ENCODE data around the gene NOP53.
"Not testable (repeated sequence)": the region's sequence is repeated elsewhere in the genome, so short reads cannot be mapped to it uniquely, and the experiment has no call there.

The NOP53 gene

DNA sequence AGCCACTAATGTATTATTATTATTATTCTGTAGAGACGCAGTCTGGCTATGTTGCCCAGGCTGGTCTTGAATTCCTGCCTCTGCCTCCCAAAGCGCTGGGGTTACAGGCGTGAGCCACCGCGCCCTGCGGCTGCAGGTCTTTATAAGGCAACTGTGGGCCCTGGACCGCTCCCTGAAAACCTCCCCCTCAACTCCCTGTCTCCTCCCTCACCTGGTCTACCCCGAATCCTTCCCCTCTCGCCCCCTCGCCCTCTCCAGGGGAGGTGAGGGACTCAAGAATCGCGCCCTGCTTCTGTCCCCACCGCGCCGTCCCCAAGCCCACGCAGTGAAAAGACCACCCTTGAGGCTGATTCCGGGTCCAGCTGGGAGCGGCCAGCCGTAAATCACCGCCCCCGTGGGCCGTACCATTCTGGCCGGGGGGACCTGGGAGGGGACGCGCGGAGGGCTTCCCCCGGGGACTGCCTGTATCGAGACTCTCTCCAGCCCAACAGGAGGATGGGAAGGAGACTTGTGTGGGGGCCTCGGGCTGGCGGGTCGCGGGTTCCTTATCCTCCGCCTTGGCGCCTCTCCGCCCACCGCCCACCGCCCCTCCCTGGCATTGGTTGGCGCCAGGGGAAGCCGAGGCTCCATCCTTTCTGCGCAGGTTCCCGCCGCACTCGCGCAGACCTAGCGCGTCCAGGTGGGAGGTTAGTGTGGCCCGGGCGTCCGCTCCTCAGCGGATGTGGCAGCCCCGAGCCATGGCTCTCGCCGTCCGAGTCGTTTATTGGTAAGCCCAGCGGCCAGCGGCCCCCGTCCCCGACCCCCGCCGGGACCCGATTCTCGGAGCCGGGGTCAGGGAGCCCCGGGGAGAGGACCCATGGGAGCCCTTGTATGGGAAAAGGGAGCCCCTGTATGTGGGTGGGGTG lies 33.0 kb downstream of the NOP53 start, which contains the start of gene SELENOW:
SELENOW (plus strand) TSS at position 655 of the 905 bp plus-strand sequence; CDS start at position 738, 83 bp downstream.
- peak; percentile 83 for DNase-seq (ENCODE audit: low spot score)

DNA sequence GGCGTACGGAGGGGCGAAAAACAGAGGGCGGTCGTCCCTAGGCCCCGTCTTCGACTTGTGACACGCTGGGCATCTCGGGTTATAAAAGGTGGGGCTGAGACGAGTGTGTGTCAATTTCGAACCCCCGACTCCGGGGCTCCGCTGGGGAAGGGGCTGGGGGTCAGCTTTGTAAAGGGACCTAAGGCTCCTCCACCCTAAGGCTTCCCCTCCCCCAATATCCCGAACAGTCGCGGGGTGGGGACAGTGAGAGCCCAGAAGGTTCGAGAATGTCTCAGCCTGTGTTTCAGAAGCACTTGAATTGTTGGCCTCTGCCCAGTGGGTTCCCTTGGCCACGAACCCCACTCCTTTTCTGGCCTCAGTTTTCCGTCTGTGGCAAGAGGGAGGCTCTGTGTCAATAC lies 33.6 kb downstream of the NOP53 start:
- DNase-seq (ENCODE audit: low spot score) = no peak

DNA sequence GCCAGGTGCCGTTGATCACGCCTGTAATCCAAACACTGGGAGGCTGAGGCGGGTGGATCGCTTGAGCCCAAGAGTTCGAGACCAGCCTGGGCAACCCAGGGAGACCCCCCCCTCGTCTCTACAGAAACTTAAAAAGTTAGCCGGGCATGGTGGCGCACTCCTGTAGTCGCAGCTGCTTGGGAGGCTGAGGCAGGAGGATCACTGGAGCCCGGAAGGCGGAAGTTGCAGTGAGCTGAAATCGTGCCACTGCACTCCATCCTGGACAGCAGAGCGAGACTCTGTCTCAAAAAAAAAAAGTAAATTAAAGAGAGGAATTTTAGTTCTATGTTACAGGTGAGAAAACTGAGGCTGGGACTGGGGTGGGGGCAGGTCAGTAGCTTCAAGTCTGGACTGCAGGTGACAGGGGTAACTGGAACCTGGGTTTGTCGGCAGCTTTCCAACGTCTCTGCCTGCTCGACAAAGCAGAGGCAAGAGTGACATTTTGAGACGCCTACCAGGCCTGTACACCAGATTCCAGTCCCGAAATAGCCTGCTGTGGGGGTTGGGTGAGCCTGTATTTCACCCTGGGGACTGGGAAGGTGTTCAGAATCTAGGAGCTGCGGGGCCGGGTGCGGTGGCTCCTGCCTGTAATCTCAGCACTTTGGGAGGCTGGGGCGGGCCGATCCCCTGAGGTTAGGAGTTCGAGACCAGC lies 34.3 kb downstream of the NOP53 start:
- no peak for DNase-seq (ENCODE audit: low spot score)

DNA sequence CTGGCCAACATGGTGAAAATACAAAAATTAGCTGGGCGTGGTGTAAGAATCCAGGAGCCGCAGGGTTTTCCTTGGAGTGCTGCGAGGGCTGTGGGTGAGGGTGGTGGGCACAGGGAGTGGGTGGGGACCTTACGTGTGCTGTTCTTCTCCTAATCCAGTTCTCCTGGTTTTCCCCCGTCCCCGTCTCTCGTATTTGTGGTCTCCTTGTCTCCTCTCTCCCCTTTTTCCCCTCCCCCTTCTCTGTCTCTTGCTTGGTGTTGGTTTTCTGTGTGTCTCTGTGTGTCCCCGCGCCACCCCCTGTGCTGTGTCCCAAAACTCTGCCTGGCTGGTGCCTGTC lies 34.8 kb downstream of the NOP53 start:
- DNase-seq (ENCODE audit: low spot score) = no peak

DNA sequence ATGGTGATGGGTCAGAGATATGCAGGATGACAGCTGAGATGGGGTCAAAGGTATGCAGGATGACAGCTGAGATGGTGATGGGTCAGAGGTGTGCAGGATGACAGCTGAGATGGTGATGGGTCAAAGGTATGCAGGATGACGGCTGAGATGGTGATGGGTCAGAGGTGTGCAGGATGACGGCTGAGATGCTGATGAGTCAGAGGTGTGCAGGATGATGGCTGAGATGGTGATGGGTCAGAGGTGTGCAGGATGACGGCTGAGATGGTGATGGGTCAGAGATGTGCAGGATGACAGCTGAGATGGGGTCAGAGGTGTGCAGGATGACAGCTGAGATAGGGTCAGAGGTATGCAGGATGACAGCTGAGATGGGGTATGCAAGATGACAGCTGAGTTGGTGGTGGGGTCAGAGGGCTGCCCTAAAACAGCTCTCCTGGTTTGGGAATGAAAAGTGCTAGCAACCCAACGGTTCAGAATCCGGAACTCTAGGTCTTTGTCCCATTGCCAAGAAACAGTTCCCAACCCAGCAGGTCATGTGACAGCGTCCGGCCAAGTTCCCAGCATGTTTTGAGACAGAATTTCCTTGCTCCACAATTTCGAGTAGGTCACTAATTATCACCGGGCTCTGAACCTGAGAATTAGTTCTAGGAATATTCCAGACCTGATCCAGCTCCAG lies 36.4 kb downstream of the NOP53 start:
- no peak for DNase-seq (ENCODE audit: low spot score)

DNA sequence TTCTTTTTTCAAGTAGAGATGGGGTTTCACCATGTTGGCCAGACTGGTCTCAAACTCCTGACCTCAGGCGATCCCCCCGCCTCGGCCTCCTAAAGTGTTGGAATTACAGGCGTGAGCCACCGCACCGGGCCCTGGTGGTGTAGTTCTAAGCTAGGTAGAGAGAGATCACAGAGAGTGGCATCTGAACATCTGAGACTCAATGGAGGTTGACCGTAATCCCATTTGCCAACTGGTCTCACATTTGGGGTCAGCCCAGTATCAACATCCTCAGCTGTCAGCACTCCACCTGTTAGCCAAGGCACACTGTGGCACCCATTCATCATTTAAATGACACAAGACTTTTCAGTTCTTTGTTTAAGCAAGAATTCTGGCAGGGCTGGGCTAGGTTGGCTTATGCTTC lies 41.2 kb downstream of the NOP53 start:
- DNase-seq (ENCODE audit: low spot score) = no peak

DNA sequence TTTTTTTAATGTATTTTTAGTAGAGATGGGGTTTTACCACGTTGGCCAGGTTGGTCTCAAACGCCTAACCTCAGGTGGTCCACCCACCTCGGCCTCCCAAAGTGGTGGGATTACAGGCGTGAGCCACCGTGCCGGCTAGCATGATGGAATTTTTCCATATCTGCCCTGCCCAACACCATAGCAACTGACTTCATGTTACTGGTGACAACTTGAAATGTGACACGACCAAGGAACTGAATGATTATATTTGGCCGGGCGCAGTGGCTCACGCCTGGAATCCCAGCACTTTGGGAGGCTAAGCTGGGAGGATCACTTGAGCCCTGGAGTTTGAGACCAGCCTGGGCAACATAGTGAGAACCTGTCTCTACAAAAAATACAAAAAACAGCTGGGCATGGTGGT lies 42.0 kb downstream of the NOP53 start:
- not testable (repeated sequence) for DNase-seq (ENCODE audit: low spot score)

DNA sequence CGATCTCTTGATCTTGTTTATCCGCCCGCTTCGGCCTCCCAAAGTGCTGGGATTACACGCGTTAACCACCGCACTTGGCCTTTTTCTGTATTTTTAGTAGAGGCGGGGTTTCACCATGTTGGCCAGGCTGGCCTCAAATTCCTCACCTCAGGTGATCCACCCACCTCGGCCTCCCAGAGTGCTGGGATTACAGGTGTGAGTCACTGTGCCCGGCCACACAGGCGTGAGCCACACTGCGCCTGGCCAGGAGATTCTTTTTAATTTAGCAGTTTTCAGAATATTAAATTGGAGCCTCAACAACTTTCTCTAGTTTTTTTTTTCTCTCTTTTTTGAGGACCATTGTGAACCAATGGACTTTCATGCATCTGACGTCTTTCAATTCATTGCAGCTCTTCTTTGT lies 44.5 kb downstream of the NOP53 start:
- DNase-seq (ENCODE audit: low spot score) = not testable (repeated sequence)

DNA sequence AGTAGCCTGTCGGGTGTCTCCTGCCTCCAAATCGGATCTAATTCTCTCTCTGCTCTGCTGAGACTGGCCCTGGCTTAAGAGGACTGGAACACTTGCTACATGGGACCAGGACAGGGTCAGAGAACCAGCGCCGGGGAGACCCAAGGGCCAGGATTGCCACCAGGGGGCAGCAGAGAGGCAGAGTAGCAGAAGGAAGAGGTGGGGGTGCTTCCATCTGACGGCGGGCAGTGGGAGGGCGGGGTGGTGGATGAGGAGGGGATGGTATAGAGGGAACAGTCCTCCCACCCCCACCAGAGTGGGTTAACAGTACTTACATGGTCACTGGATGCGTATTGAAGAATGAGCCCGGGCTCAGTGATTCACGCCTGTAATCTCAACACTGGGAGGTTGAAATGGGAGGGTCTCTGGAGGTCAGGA lies 45.1 kb downstream of the NOP53 start:
- DNase-seq (ENCODE audit: low spot score) = peak; percentile 82

DNA sequence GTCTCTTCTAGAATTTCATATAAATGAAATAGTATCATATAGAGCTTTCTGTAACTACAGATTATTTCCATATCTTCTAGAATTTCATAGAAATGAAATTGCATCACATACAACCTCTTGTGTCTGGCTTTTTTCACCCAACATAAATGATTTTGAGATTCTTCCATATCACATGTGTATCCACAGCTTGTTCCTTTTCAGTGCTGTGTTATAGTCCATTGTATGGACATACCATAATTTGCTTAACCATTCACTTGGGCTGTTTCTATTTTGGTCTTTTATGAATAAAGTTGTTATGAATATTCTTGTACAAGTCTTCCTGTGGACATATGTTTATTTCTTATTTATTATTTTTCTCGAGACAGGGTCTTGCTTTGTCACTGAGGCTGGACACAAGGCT lies 47.3 kb downstream of the NOP53 start:
- DNase-seq (ENCODE audit: low spot score) = no peak

DNA sequence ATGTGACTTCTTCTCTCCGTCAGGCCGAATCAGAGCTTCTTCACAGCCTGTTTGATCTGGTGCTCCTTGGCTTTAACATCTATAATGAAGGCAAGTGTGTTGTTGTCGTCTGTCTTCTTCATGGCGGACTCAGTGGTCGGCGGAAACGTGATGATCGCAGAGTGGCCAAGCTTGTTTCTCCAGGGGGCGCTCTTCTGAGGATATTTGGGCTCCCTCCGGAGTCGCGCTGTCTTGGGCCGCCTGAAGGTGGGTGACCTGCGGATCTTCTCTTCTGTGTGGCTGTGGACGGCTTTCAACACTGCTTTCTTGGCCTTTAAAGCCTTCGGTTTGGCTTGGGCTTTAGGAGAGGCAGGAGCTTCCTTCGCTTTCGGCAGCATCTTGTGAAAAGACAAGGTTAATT lies 49.2 kb downstream of the NOP53 start:
- DNase-seq (ENCODE audit: low spot score) = no peak

DNA sequence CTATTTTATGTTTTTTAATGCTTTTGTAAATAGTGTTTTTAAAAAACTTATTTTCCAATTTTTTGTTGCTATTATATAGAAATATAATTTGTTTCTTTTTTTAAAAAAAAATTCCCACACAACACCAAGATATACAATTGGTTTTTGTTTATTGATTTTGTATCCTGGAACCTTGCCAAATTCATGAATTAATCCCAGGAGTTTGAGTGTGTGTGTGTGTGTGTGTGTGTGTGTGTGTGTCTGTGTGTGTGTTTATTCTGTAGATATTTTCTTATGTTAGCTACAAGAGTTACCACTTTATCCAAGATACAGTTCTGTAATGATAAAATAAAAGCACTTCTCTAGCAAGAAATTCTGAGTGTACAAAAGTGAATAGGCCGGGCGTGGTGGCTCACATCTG lies 51.4 kb downstream of the NOP53 start:
- no peak for DNase-seq (ENCODE audit: low spot score)

DNA sequence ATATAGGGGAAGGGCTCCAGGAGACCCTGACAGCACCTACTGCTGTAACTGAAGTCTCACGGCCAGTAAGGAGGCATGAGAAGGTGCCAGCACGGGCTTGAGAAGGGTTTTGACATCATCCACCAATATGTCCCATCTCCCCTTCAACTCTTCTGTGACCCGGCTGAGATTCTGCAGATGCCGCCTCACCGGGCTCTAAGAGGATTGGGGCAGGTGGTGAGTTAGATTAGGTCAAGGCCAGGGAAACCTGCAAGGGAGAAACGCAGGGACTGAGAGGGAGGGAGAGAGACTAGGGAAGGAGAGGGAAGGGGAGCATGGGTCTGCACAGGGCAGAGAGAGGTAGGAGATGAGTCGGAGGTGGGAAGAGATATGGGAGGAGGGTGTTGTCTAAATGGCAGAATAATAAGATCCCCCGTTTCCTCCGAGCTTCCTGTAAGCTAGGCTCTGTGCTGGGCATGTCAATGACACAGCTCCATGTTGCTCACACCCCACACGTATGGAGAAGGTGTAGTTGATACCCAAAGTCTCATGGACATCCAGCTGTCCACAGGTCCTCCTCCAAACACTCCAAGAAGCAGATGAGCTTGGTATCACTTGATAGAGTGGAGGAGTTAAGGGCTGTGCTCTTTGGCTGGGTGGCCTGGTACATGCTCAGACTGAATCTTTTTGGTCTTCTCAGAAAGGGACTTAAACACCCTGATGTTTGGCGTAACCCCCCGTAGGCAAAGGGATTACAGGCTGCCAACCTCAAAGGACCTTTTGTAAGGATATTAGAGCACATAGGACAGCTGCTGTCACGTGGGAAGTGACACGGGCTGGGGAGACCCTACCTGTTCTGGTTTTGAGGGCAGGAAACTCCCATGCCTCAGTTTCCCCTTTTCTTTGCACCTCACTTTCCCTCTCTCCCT lies 52.9 kb downstream of the NOP53 start:
- DNase-seq (ENCODE audit: low spot score) = no peak

DNA sequence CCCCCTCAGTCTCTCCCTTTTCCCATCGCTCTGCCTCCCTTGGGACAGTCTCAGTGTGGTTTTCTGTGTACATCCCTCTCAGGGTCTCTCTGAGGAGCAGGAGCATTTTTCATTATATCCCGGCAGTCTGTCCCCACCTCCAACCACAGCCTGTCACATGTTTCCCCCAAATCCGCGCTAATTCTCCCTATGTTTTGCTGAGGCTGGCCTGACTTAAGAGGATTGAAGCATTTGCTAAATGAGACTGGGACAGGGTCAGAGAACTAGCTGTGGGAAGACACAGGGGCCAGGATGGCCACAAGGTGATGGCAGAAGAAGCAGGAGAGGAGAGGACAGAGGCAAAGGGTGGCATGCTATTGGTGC lies 53.5 kb downstream of the NOP53 start:
- DNase-seq (ENCODE audit: low spot score) = no peak

DNA sequence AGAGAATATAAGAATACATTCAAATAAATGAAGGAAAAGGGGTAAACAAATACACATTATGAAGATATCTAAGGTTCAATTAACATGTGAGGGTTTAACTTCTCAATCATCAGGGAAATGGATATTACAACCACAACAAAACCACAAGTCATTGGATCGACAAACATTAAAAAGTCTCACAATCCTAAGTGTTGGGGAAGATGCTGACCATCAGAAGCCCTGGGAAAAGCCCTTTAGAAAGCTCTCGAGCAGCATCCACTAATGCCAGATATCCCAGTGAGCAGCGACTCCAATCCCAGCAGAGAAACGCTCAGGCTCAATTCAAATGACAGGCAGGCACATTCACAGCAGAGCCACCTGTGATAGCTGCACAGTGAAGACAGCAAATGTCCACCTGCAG lies 55.9 kb downstream of the NOP53 start:
- DNase-seq (ENCODE audit: low spot score) = no peak

DNA sequence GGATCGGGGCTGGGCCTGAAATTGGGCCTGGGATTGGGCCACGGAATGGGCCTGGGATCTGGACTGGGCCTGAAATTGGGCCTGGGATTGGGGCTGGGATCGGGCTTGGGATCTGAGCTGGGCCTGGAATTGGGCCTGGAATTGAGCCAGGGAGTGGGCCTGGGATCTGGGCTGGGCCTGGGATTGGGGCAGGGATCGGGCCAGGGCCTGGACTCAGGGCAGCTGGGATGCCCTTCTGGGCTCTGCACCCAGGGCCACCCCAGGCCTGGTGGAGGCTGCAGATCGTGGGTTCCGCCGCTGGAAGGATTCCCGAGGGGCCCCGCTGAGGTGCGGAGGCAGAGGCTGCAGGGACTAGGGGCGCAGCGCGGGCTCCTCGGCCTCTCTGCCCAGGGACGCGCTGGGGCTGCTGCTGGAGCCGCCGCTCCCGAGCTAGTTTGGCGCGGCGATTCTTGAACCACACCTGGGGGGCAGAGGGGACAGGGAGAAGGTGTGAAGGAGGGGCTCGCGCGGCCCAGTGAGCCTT lies 57.2 kb downstream of the NOP53 start:
- no peak for DNase-seq (ENCODE audit: low spot score)

DNA sequence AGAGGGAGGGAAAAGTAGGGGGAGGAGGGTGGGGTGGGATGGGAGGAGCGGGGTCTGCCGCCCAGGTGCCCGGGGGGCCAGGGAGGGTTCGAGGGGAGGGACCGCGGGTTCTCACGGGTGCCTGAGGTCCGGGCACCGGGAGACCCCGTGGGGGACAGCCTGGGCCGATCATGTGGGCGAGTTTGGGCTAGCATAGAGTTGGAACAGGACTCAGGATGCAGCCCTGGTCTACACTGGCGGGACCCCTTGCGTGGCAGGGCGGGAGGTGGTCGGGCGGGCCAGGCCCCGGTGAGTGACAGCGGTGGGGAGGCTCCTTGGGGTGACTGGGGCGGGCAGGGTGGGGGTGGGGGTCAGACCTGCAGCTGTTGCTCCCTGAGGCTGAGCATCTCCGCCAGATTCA lies 57.8 kb downstream of the NOP53 start:
- DNase-seq (ENCODE audit: low spot score) = not testable (repeated sequence)

DNA sequence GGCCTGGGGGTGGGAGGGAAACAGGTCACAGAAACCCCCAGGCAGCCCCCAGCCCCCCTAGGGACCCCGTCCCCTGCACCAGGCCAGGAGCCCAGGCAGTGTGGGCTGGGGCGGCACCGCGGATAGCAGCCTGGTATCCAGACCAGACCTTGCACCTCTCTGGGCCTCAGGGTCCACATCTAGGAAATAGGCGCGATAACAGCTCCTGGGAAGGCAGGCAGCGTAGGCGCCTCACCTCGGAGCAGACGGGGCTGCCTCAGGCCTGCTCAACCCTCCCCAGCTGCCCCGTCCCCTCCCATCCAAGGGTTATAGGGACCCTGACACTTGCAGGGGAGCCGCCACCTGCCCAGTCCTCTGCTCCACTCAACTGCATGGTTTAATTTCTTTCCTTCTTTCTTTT lies 58.3 kb downstream of the NOP53 start:
- DNase-seq (ENCODE audit: low spot score) = not testable (repeated sequence)

DNA sequence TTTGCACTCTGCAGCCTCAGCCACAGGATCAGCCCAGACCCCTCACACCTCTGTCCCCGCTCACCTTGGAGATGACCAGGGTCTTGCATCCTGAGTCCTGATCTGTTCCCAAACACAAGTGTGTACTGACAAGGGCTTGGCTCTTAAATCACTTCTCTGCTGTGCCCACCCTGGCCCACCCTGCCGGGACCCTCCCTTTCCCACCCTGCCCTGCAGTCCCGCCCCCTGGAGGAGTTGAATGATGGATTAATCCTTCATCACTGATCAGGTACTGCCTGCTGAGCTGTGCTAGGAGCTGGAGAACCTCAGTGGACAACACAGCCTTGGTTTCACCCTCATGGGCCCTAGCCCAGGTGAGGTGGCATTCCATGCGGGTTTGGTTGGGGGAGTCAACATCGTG lies 59.1 kb downstream of the NOP53 start, which contains the start of gene TPRX1:
TPRX1 (minus strand) TSS at position 101 of the 400 bp plus-strand sequence; CDS start at position 89, 12 bp downstream.
- DNase-seq (ENCODE audit: low spot score) = not testable (repeated sequence)

DNA sequence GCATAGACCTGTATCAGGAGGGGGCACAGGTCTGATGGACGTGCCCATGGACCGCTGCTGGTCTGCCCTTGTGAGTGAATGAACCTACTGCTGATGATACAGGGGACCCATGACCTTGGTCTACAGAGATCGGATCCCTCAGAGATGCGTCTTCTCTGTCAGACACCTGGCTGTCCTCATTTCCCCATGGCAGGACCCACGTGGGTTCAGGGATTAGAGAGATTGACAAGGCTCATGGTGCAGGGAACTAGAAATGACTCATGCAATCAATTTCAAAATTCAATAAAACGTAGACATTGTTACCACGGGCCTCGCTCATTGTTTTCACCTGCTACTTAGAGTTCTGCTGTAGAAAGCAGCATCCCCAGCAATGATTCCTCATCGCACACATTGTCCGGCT lies 60.0 kb downstream of the NOP53 start:
- no peak for DNase-seq (ENCODE audit: low spot score)

DNA sequence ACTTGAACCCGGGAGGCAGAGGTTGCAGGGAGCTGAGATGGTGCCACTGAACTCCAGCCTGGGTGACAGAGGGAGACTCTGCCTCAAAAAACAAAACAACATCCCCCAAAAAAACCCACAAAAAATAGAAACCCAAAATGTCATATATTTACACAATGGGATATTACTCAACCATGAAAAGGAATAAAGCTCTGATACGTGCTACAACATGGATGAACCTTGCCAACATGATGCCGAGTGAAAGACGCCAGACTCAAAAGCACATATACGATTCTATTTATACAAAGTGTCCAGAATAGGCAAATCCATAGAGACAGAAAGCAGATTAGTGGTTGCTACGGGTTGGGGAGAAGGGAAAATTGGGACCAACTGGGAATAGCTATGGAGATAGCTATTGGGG lies 61.1 kb downstream of the NOP53 start:
- DNase-seq (ENCODE audit: low spot score) = no peak

Data from activated CD4-positive, alpha-beta T cell treated with anti-CD3 and anti-CD28 coated beads, Interleukin-2, Interleukin-4, amounts not matched to agents 100 ng/mL and 50 ng/mL, durations not matched to agents 16 hours and 8 hours (primary cell).